HG03045 (cell line): ENCODE results near the gene MMUT.
"Not testable (repeated sequence)": the region's sequence is repeated elsewhere in the genome, so short reads cannot be mapped to it uniquely, and the experiment has no call there.

ENCODE experiments used
- ATAC-seq: cut with Tn5 transposase; IDR thresholded peaks from one replicate; pipeline ENCODE4 v1.9.1; 2021; ENCODE audit warnings: mild to moderate bottlenecking, moderate library complexity; ENCODE audit not compliant: unreplicated experiment

The MMUT gene

GRCh38 chr6:49462927-49463611, at the start of gene MMUT, which contains the start of gene CENPQ:
Gene MMUT (minus strand): TSS chr6:49463253. CDS start chr6:49459466, 3,787 bp downstream.
Gene CENPQ (plus strand): TSS chr6:49463370. CDS start chr6:49470177, 6,807 bp downstream.
- peak; percentile 100 for ATAC-seq

- no peak for ATAC-seq
These were observed 46.3 kb upstream of the MMUT start for GRCh38 chr6:49509342-49509741.

- ATAC-seq: no peak
These were observed 43.6 kb upstream of the MMUT start for GRCh38 chr6:49506569-49507111.

GRCh38 chr6:49504666-49505065, 41.6 kb upstream of the MMUT start:
- ATAC-seq: no peak

- no peak for ATAC-seq
These were observed 36.6 kb upstream of the MMUT start, which contains the start of gene GLYATL3 for GRCh38 chr6:49499623-49500022. Gene GLYATL3 (plus strand): TSS chr6:49499923. CDS start chr6:49511991, 12,068 bp downstream.

- no peak for ATAC-seq
These were observed 36.1 kb upstream of the MMUT start for GRCh38 chr6:49499126-49499525.

GRCh38 chr6:49497304-49497703, 34.3 kb upstream of the MMUT start:
- ATAC-seq: no peak

GRCh38 chr6:49490633-49491032, 27.6 kb upstream of the MMUT start:
- ATAC-seq: no peak

- ATAC-seq: not testable (repeated sequence)
These were observed 20.3 kb upstream of the MMUT start for GRCh38 chr6:49483380-49483779.

GRCh38 chr6:49481846-49482245, 18.8 kb upstream of the MMUT start:
- ATAC-seq: not testable (repeated sequence)

GRCh38 chr6:49479308-49479970, 16.4 kb upstream of the MMUT start:
- no peak for ATAC-seq

- ATAC-seq: not testable (repeated sequence)
These were observed 13.5 kb upstream of the MMUT start for GRCh38 chr6:49476564-49476963.

GRCh38 chr6:49468042-49468441, 5.0 kb upstream of the MMUT start:
- no peak for ATAC-seq

GRCh38 chr6:49464691-49465090, 1.6 kb upstream of the MMUT start:
- no peak for ATAC-seq

GRCh38 chr6:49463612-49463967, 537 bp upstream of the MMUT start:
- ATAC-seq: peak; percentile 3

GRCh38 chr6:49462599-49462926, 490 bp downstream of the MMUT start:
- peak; percentile 12 for ATAC-seq

- ATAC-seq: no peak
These were observed 982 bp downstream of the MMUT start for GRCh38 chr6:49462071-49462470.

- ATAC-seq: no peak
These were observed 5.3 kb downstream of the MMUT start for GRCh38 chr6:49457771-49458170.

- ATAC-seq: peak; percentile 66
These were observed 8.0 kb downstream of the MMUT start for GRCh38 chr6:49454787-49455709.

GRCh38 chr6:49453221-49453620, 9.8 kb downstream of the MMUT start:
- no peak for ATAC-seq

- no peak for ATAC-seq
These were observed 32.2 kb downstream of the MMUT start for GRCh38 chr6:49430866-49431265.
